Right renal pelvis (tissue), 4 donors: Measurements from ENCODE around the gene COL23A1. TPM values are rescaled to one million over a fixed set of nuclear protein-coding genes. Genes with fewer than 3 reads are reported as not detected.
"Not testable (repeated sequence)": the region's sequence is repeated elsewhere in the genome, so short reads cannot be mapped to it uniquely, and the experiment has no call there.

Experiments used
- DNase-seq, 4 donors: peaks; one replicate each; pipeline ENCODE4 v3.0.0-alpha.2; 2013; ENCODE audit warnings: low read depth in 4 of 4, low spot score in 3 of 4, missing footprints in 1 of 4
- polyA plus RNA-seq, 4 donors: library from polyadenylated mRNA; unstranded; fragments of 120-200 nt; gene quantifications; one replicate each; pipeline ENCODE4 v1.2.1, GENCODE V29; 2013; ENCODE audit not compliant: insufficient read length in 4 of 4

The COL23A1 gene
- polyA plus RNA-seq, 4 donors: 5.7 to 8.2 (median 6.4) TPM

- DNase-seq: no peak
Measured at GRCh38 chr5:178210073-178210535, 380.1 kb downstream of the COL23A1 start.

GRCh38 chr5:178209334-178210072, 380.7 kb downstream of the COL23A1 start:
- DNase-seq: no peak

DNA sequence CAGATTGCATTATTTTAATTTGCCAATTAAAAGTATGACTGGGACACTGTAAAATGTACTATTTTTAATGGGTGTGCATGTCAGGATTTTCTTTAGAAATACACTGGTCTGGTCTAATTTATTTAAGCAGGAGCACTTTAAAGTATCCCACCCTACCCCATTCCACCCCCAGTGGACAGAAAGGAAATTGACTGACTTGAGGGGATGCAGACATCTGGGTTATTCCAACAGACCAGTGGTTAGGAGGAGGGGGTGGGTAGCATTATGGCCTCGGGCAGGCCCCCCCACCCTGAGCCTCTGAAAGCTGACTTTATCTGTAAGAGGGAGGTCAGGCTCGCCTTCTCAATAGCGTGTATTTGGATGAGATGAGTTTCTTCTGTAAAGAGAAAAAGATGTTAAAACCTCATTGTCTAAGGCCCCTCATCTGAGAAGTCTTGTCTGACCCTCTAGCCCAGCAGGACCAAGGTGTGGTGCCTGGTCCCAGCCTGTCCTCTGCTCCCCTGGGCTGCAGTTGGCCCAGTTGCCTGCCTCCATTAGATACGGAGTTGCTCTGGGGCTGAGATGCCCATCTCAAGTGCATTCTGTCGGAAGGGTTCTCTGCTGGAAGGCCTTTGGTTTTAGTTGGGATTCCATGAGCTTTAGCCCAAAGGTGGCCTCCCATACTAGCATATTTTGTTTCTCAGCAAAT, 381.5 kb downstream of the COL23A1 start:
- DNase-seq: no peak

DNA sequence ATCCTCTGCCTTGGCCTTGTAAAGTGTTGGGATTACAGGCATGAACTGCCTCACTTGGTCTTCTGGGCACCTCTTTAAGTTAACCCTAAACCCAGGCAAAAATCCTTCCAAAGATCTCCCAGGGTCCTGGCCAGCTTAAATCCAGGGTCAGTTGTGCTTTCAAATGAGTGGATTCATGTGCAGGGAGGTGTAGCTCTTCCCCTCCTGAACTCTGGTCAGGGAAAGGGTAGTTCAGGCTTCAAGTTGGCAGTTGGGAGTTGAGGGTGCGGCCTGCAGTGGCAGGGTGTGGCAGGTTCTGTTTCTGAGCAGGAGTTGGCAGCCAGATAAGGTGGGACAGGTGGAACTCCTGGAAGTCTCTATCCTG, 382.3 kb downstream of the COL23A1 start:
- DNase-seq: no peak

- DNase-seq: no peak
Measured at GRCh38 chr5:178207183-178207916, 382.8 kb downstream of the COL23A1 start.

- no peak for DNase-seq
Measured at GRCh38 chr5:178206166-178207101, 383.8 kb downstream of the COL23A1 start.

DNA sequence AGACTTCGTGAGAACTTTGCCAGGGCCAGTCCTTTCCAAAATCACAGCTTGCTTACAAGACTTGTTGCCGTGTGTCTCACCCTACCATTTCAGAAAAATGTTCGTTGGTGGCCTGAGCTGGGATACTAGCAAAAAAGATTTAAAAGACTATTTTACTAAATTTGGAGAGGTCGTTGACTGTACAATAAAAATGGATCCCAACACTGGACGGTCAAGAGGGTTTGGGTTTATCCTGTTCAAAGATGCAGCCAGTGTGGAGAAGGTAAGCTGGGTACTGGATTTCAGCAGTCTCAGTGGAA, 384.5 kb downstream of the COL23A1 start:
- DNase-seq: no peak

DNA sequence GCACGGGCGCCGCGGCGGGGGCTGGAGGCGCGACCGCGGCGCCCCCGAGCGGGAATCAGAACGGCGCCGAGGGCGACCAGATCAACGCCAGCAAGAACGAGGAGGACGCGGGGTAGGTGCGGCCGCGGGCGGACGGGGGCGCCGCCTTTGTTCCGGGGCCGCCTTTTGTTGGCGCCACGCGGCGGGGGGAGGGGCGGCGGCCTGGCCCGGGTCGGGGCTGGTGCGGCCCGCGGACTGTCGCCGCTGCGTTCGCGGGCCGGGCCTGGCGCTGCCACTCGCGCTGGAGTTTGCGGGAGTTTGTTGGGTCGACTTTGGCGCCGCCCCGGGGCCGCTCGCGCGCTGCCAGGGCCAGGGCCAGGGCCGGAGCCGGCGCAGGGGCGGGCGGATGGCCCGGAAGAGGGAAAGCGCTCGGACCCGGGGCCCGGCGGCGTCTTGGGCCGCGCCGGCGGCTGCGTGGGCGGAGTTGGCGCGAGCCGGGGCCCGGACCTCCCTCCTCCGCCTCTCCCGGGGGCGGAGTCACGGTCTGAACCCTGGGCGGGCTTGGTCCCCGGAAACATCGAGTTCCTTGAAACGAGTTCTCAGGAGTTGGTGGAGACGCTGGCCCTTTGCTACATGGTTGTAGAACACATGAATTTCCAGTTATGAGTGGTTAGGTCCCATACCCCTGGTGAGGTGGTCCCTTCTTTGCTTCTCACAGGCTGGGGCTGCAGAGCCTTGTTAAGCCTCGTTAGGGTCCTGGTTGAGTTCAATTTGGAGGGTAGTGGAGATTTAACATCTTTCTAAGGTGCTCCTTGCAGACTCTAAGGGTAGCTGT, 385.1 kb downstream of the COL23A1 start:
- DNase-seq: peak in 2 of 4 donors; percentile 37 to 57

DNA sequence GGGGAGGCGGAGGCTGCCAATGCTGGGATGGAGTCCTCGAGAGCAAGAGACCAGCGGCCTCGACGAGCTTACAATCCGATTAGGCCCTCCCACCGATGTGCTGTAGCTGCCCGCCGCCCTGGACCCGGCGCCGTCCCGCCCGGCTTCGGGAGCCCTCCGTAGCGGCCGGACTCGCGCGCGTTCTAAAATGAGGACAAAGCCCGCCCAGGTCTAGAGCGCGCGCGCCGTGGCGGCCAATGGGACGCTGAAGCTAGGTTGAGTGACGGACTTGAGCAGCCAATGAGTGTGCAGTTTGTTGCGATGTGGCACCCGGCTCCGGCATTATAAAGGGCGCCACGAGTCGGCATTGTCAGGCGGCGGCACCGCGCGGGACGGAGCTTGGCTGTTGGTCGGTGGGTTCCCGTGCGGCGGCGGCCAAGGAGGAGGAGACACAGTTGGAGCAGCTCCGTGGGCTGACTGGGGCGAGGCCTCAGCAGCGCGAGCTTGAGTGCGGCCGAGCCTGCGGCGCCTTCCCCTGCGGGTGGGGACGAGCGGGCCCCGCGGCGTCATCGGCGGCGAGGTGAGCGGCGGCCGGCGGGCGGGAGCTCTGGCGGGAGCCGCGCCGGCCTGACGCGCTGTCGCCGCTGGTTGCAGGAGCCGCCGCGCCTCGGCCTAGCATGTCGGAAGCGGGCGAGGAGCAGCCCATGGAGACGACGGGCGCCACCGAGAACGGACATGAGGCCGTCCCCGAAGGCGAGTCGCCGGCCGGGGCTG, 385.8 kb downstream of the COL23A1 start, which contains the start of gene HNRNPAB:
Gene HNRNPAB, plus strand, starts transcription at position 352 of the 753 bp plus-strand sequence. Its CDS starts 305 bp downstream, at position 657.
- DNase-seq: peak; percentile 92 to 98 (median 94)

GRCh38 chr5:178203670-178204181, 386.5 kb downstream of the COL23A1 start:
- no peak for DNase-seq

GRCh38 chr5:178202541-178202940, 387.7 kb downstream of the COL23A1 start:
- no peak for DNase-seq

GRCh38 chr5:178201927-178202235, 388.3 kb downstream of the COL23A1 start:
- no peak for DNase-seq

- DNase-seq: no peak
Measured at GRCh38 chr5:178201221-178201926, 388.8 kb downstream of the COL23A1 start.

GRCh38 chr5:178199581-178200434, 390.4 kb downstream of the COL23A1 start:
- DNase-seq: no peak

DNA sequence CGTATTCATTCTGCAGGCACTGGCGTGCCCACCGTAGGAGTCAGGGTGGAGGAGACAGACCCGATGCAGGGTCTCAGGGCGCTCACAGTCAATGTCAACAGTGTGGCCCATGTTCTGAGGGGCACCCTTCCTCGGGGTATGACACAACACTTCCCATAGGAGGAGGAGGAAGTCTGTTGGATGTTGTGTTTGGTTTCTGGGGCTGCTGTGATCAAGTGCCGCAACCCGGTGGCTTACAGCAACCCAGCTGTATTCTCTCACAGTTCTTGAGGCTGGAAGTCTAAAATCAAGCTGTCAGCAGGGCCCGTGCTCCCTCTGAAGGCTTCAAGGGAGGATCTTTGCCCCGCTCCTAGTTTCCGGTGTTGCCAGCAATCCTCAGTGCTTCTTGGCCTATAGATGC, 391.5 kb downstream of the COL23A1 start:
- DNase-seq: no peak

DNA sequence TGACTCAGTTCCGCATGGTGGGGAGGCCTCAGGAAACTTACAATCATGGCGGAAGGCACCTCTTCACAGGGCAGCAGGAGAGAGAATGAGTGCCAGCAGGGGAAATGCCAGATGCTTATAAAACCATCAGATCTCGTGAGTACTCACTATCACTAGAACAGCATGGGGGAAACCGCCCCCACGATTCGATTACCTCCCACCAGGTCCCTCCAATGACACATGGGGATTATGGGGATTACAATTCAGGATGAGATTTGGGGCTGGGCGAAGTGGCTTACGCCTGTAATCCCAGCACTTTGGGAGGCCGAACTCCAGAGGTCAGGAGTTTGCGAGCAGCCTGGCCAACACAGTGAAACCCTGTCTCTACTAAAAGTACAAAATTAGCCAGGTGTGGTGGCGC, 392.0 kb downstream of the COL23A1 start:
- not testable (repeated sequence) for DNase-seq

- no peak for DNase-seq
Measured at GRCh38 chr5:178196986-178197385, 393.2 kb downstream of the COL23A1 start.
